Neural crest cell (in vitro differentiated cells): ENCODE measurements around the gene DUSP15. TPM values are rescaled to one million over a fixed set of nuclear protein-coding genes. Genes with fewer than 3 reads are reported as not detected.
"Not testable (repeated sequence)": the region's sequence is repeated elsewhere in the genome, so short reads cannot be mapped to it uniquely, and the experiment has no call there.

ENCODE experiments used
- DNase-seq: peaks from one replicate; pipeline ENCODE4 v3.0.0; 2021; ENCODE audit warnings: low read depth, mixed read lengths, low spot score
- H3K27ac Mint-ChIP-seq: one replicate; pipeline ENCODE4 v1.8.0; 2021; ENCODE audit warnings: mild to moderate bottlenecking, mixed read lengths; ENCODE audit not compliant: unreplicated experiment
- H3K27me3 Mint-ChIP-seq: 2 replicates; pipeline ENCODE4 v1.8.0; 2021; ENCODE audit warnings: low read depth, mild to moderate bottlenecking, mixed read lengths
- H3K36me3 Mint-ChIP-seq: 2 replicates; pipeline ENCODE4 v1.8.0; 2021; ENCODE audit warnings: low read depth, mild to moderate bottlenecking, mixed read lengths
- H3K4me1 Mint-ChIP-seq: 2 replicates; pipeline ENCODE4 v1.8.0; 2021; ENCODE audit warnings: mixed read lengths
- H3K4me3 Mint-ChIP-seq: one replicate; pipeline ENCODE4 v1.8.0; 2021; ENCODE audit warnings: mild to moderate bottlenecking, mixed read lengths
- H3K9me3 Mint-ChIP-seq: 2 replicates; pipeline ENCODE4 v1.8.0; 2021; ENCODE audit warnings: mixed read lengths
- CTCF ChIP-seq: fragments of 200-600 bp; sonication (generic); conservative IDR thresholded peaks from 2 replicates; pipeline ENCODE4 v1.5.0; 2021; ENCODE audit warnings: antibody characterized with exemption, mild to moderate bottlenecking
- long read RNA-seq: library from polyadenylated mRNA; unstranded; transcript quantifications from one replicate; pipeline ENCODE4 v2.0.0, GENCODE V29; 2020
- total RNA-seq: library from RNA; stranded (reverse); gene quantifications from 2 replicates; pipeline ENCODE4 v1.2.1, GENCODE V29; 2021

Gene DUSP15, protein sequence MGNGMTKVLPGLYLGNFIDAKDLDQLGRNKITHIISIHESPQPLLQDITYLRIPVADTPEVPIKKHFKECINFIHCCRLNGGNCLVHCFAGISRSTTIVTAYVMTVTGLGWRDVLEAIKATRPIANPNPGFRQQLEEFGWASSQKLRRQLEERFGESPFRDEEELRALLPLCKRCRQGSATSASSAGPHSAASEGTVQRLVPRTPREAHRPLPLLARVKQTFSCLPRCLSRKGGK
- 13.5 and 13.7 TPM in 2 replicates for total RNA-seq
- long read RNA-seq, result 0 reads

GRCh38 chr20:31869942-31870725 is at the start of gene DUSP15, which contains the start of gene TTLL9:
DUSP15 (minus strand) TSS chr20:31870527; CDS start chr20:31870337, 190 bp downstream.
TTLL9 (plus strand) TSS chr20:31870634; CDS start chr20:31871127, 493 bp downstream.
- peak within 1 kb of the TSS; percentile 97 for H3K4me3 Mint-ChIP-seq
- TF ChIP-seq CTCF, result no peak
- peaks cover 2% of the 10 kb centered on the region for H3K27me3 Mint-ChIP-seq
- H3K4me1 Mint-ChIP-seq, result peaks cover 25% of the 10 kb centered on the region
- DNase-seq, result peak; percentile 65
- no peaks in the 10 kb centered on the region for H3K36me3 Mint-ChIP-seq
- no peaks in the 10 kb centered on the region for H3K9me3 Mint-ChIP-seq
- H3K27ac Mint-ChIP-seq, result peak within 1 kb of the TSS; percentile 96

DNA sequence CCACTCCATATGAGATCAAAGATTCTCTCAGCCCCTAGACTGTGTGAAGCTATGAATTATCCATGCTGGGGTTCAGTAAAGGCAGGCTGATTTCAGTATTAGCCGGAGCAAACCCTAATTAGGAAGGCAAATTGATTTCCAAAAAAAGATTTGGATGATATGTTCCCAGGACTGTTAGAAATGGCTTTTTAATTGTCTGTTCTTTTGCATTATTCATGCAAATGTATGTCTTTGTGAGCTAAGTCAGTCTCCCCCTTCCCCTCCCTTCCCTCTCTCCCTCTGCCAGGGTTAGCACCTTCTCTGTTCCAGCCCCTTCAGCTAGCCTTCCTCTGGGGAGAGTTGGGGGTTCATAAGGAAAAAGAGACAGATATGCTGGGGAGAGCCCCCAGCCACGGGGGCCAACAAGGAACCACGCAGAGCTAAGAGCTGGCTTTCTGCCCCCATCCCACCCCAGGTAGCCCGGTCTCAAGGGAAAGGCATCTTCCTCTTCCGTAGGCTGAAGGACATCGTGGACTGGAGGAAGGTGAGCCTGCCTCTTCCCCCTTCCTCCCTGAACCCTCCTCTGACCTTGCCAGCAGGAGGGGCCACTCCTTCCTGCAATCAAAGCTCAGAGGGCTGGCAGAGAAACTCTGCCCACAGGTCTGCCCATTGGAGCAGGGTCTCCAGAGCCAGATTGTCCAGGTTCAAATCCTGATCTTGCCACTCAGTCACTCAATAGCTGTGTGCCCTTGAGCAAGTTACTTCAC is 49.3 kb upstream of the DUSP15 start:
- Mint-ChIP-seq H3K9me3 (no peaks in the 10 kb centered on the region), H3K4me3 (no peak overlapping the region), H3K27ac (no peak overlapping the region), H3K4me1 (peaks cover 3% of the 10 kb centered on the region), H3K36me3 (no peaks in the 10 kb centered on the region), H3K27me3 (peaks cover 10% of the 10 kb centered on the region)
- no peak for DNase-seq
- no peak for TF ChIP-seq CTCF

GRCh38 chr20:31918466-31919105 is 48.3 kb upstream of the DUSP15 start:
- no peak for DNase-seq
- Mint-ChIP-seq H3K4me1 (peaks cover 3% of the 10 kb centered on the region), H3K36me3 (no peaks in the 10 kb centered on the region), H3K4me3 (no peak overlapping the region), H3K27me3 (peaks cover 10% of the 10 kb centered on the region), H3K27ac (no peak overlapping the region), H3K9me3 (no peaks in the 10 kb centered on the region)
- TF ChIP-seq CTCF, result no peak

DNA sequence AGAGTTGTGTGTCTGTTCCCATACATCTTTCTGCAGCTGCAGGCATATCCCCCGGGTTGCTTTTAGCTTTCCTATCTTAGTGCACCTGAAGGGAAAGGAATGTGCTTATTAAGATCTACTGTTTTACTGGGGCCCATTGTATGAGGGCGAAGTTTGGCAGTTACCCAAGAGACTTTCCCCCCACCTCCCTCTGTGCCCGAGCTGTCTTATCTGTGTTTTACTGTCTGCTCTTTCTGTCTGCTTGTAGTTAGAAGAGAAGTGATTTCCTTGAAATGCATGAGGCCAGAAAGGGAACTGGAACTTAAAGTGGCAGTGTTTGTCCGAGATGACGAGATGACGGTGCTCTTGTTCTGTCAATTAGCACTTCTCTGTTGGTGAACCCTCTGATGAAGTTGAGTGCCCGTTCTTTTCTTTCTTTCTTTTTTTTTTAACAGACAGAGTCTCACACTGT is 47.7 kb upstream of the DUSP15 start:
- H3K4me1 Mint-ChIP-seq, H3K9me3 Mint-ChIP-seq: not testable (repeated sequence)

GRCh38 chr20:31916708-31917107 is 46.4 kb upstream of the DUSP15 start:
- TF ChIP-seq CTCF, result no peak
- no peak for DNase-seq
- H3K9me3 Mint-ChIP-seq, result no peaks in the 10 kb centered on the region
- peaks cover 7% of the 10 kb centered on the region for H3K4me1 Mint-ChIP-seq
- no peaks in the 10 kb centered on the region for H3K36me3 Mint-ChIP-seq
- peaks cover 10% of the 10 kb centered on the region for H3K27me3 Mint-ChIP-seq
- H3K4me3 Mint-ChIP-seq, result no peak overlapping the region
- no peak overlapping the region for H3K27ac Mint-ChIP-seq

More for the DNA sequence above, 47.7 kb upstream of the DUSP15 start:
- H3K4me3 Mint-ChIP-seq, H3K27me3 Mint-ChIP-seq, H3K36me3 Mint-ChIP-seq, H3K27ac Mint-ChIP-seq, DNase-seq: not testable (repeated sequence)
